Endothelial cell of umbilical vein (primary cell): ENCODE measurements around the gene ZBTB20. TPM values are rescaled to one million over a fixed set of nuclear protein-coding genes. Genes with fewer than 3 reads are reported as not detected.

ENCODE experiments used
- BruUV-seq: library from RNA; stranded (reverse); fragments of 400-500 nt; replicated peaks from 2 replicates; lab custom pipeline; 2021; lab: Mats Ljungman, UMichigan
- CTCF ChIA-PET: fragments of 300-600, 350-600 bp; sonication (Branson Sonifier 250); formaldehyde crosslinking; loops from one replicate; lab custom pipeline; 2021; ENCODE audit warnings: antibody characterized with exemption, inconsistent platforms; lab: Charles Lee
- POLR2A ChIA-PET: fragments of 300-600, 350-600 bp; sonication (Branson Sonifier 250); formaldehyde crosslinking; loops from one replicate; lab custom pipeline; 2021; ENCODE audit warnings: antibody characterized with exemption, inconsistent platforms; lab: Charles Lee
- DNase-seq: peaks from one replicate; pipeline ENCODE4 v3.0.0-alpha.2; 2011; ENCODE audit warnings: low read depth, low spot score
- FAIRE-seq: peaks from 2 replicates; lab custom pipeline; 2011; peaks lifted over from hg19 to GRCh38; lab: Jason Lieb, UNC
- H2AFZ ChIP-seq: 2 replicates; pipeline ENCODE4 v1.6.0; 2012; ENCODE audit warnings: low read depth, low read length, control low read depth, inconsistent platforms
- H3K27ac ChIP-seq: 2 replicates; pipeline ENCODE4 v1.5.1; 2011; ENCODE audit warnings: low read depth, mild to moderate bottlenecking, control low read depth, low read length, moderate library complexity; ENCODE audit not compliant: insufficient read depth
- H3K27me3 ChIP-seq, 2 experiments: 2 replicates each; pipeline versions ENCODE4 v1.6.0 to v1.6.1; 2011; ENCODE audit warnings: low read length in 2 of 2, mixed read lengths in 1 of 2; ENCODE audit not compliant: control insufficient read depth in 2 of 2, insufficient read depth in 2 of 2
- H3K36me3 ChIP-seq, 2 experiments: 2 replicates in 1 of 2; 3 replicates in 1 of 2; pipeline ENCODE4 v1.5.1; 2011; ENCODE audit warnings: low read length in 2 of 2, mild to moderate bottlenecking in 1 of 2, moderate library complexity in 1 of 2; ENCODE audit not compliant: control insufficient read depth in 2 of 2, insufficient read depth in 2 of 2; ENCODE audit errors: extremely low read depth in 1 of 2
- H3K4me1 ChIP-seq: 3 replicates; pipeline ENCODE4 v1.5.1; 2011; ENCODE audit warnings: mild to moderate bottlenecking, low read length; ENCODE audit not compliant: control insufficient read depth, insufficient read depth; ENCODE audit errors: extremely low read depth
- H3K4me2 ChIP-seq: 2 replicates; pipeline ENCODE4 v1.6.1; 2011; ENCODE audit warnings: low read length, control low read depth, mixed read lengths; ENCODE audit not compliant: insufficient read depth
- H3K4me3 ChIP-seq, 3 experiments: fragments of 200-600 bp in 1 of 3; sonication (generic), shearing (Covaris generic) in 1 of 3; replicated peaks in 1 of 3; 2 replicates each; pipeline ENCODE4 v1.5.1; 2011 to 2016; ENCODE audit warnings: control low read depth in 3 of 3, low read length in 3 of 3, mild to moderate bottlenecking in 2 of 3, inconsistent platforms in 1 of 3, low read depth in 1 of 3, moderate library complexity in 1 of 3; ENCODE audit not compliant: insufficient read depth in 1 of 3
- H3K79me2 ChIP-seq: 2 replicates; pipeline ENCODE4 v1.6.0; 2012; ENCODE audit warnings: low read length, inconsistent platforms; ENCODE audit not compliant: control insufficient read depth, insufficient read depth
- H3K9ac ChIP-seq: replicated peaks from 2 replicates; pipeline ENCODE3; 2011; ENCODE audit warnings: low read length, control low read depth; ENCODE audit not compliant: insufficient read depth; ENCODE audit errors: extremely low read depth
- H3K9me1 ChIP-seq: replicated peaks from 3 replicates; pipeline ENCODE4 v1.6.0; 2011; ENCODE audit warnings: mild to moderate bottlenecking, low read length; ENCODE audit not compliant: control insufficient read depth, insufficient read depth; ENCODE audit errors: extremely low read depth
- H3K9me3 ChIP-seq: replicated peaks from 2 replicates; pipeline ENCODE4 v1.5.1; 2012; ENCODE audit warnings: low read length, inconsistent platforms; ENCODE audit not compliant: control insufficient read depth, insufficient read depth
- H4K20me1 ChIP-seq: replicated peaks from 2 replicates; pipeline ENCODE3; 2011; ENCODE audit warnings: mild to moderate bottlenecking, low read length; ENCODE audit not compliant: control insufficient read depth, insufficient read depth; ENCODE audit errors: extremely low read depth
- CTCF ChIP-seq, 2 donors: IDR thresholded peaks; 1 replicate in 1 of 2; 2 replicates in 1 of 2; pipeline ENCODE4 v1.5.1; 2011; ENCODE audit warnings: low read length in 2 of 2, mild to moderate bottlenecking in 2 of 2, moderate library complexity in 2 of 2, control low read depth in 1 of 2, inconsistent platforms in 1 of 2, low read depth in 1 of 2; ENCODE audit not compliant: insufficient read depth in 1 of 2; ENCODE audit errors: extremely low read depth in 1 of 2
- EZH2 ChIP-seq: IDR thresholded peaks from 2 replicates; pipeline ENCODE4 v1.6.1; 2012; ENCODE audit warnings: borderline replicate concordance, low read depth, mild to moderate bottlenecking, moderate library complexity, low read length, inconsistent platforms; ENCODE audit not compliant: severe bottlenecking
- FOS ChIP-seq: IDR thresholded peaks from 2 replicates; pipeline ENCODE4 v1.6.1; 2011; ENCODE audit warnings: mild to moderate bottlenecking, low read length, moderate library complexity, borderline replicate concordance; ENCODE audit not compliant: insufficient read depth
- GATA2 ChIP-seq: IDR thresholded peaks from 2 replicates; pipeline ENCODE4 v1.7.0; 2011; ENCODE audit warnings: low read depth, mild to moderate bottlenecking, moderate library complexity, mixed read lengths, low read length; ENCODE audit not compliant: insufficient read length, insufficient read depth
- JUN ChIP-seq: IDR thresholded peaks from 2 replicates; pipeline ENCODE4 v1.6.1; 2011; ENCODE audit warnings: borderline replicate concordance, low read depth; ENCODE audit not compliant: insufficient read length, insufficient read depth
- MAX ChIP-seq: IDR thresholded peaks from 2 replicates; pipeline ENCODE4 v1.6.1; 2011; ENCODE audit not compliant: insufficient read depth, insufficient read length
- MYC ChIP-seq: IDR thresholded peaks from one replicate; pipeline ENCODE4 v1.6.1; 2011; ENCODE audit warnings: mild to moderate bottlenecking, low read depth, low read length
- POLR2A ChIP-seq: IDR thresholded peaks from 2 replicates; pipeline ENCODE4 v1.6.1; 2012; ENCODE audit warnings: low read depth, mild to moderate bottlenecking, control low read depth, low read length
- POLR2AphosphoS5 ChIP-seq: IDR thresholded peaks from 2 replicates; pipeline ENCODE4 v1.6.1; 2012; ENCODE audit warnings: low read depth, mild to moderate bottlenecking, control low read depth, low read length, moderate library complexity; ENCODE audit not compliant: insufficient read depth
- dilution Hi-C: fragments of 300-500 bp; cut with MboI; formaldehyde crosslinking; loops from one replicate; pipeline ENCODE4 v1.15.0; 2019; ENCODE audit warnings: low sequenced_read_pairs; ENCODE audit not compliant: extremely low pct_ligation_motif_present
- intact Hi-C: fragments of 100-400 bp; cut with micrococcal nuclease; formaldehyde crosslinking; loops from one replicate; pipeline ENCODE4 v1.10.0; 2022
- polyA plus RNA-seq, 4 experiments: library from polyadenylated mRNA; depleted of rRNA in 3 of 4; stranded (reverse) in 3 of 4; unstranded in 1 of 4; fragments of >200 nt; gene quantifications; 2 replicates each; pipeline versions ENCODE4 v1.2.1 to v1.2.3, GENCODE V29; 2011 to 2012; ENCODE audit warnings: missing spikeins in 1 of 4
- total RNA-seq: library from RNA; stranded (reverse); gene quantifications from 2 replicates; pipeline ENCODE4 v1.2.3, GENCODE V29; 2021

ZBTB20 gene
- total and polyA plus RNA-seq, 2 donors (not counting 3 experiments of a cell fraction or from before 2014, with no cell fraction given) = 2.1 to 20.5 TPM

GRCh38 chr3:114331710-114332109 is 815.4 kb downstream of the ZBTB20 start:
- dilution Hi-C loops (no loop called here), intact Hi-C loops (no loop called here)
- FAIRE-seq (no peak), DNase-seq (no peak)
- BruUV-seq = no TSS peak
- no peaks in the 10 kb centered on the region for H3K4me1 ChIP-seq
- H2AFZ ChIP-seq = no peak overlapping the region
- H3K36me3 ChIP-seq = no peaks in the 10 kb centered on the region
- H4K20me1 ChIP-seq = no peaks in the 10 kb centered on the region
- no peaks in the 10 kb centered on the region for H3K9me3 ChIP-seq
- ChIA-PET POLR2A (no interaction called here), CTCF (no interaction called here)
- TF ChIP-seq CTCF (IDR thresholded peaks at IDR 0.05; ENCODE audit: extremely low read depth in 1 of 2, insufficient read depth in 1 of 2, low read depth in 1 of 2, low read length in 2 of 2) (no peak), JUN (no peak), MYC (no peak), GATA2 (no peak), EZH2 (no peak), POLR2A (no peak), MAX (no peak), POLR2AphosphoS5 (no peak), FOS (no peak)
- no peaks in the 10 kb centered on the region for H3K9me1 ChIP-seq
- H3K9ac ChIP-seq = no peak overlapping the region
- no peaks in the 10 kb centered on the region for H3K27me3 ChIP-seq
- H3K4me2 ChIP-seq = no peak overlapping the region
- H3K79me2 ChIP-seq = no peaks in the 10 kb centered on the region
- no peak overlapping the region for H3K4me3 ChIP-seq
- no peak overlapping the region for H3K27ac ChIP-seq
